Measurements from ENCODE around the gene TOGARAM1.

GRCh38 chr14:45103806-45104205 is 141.8 kb downstream of the TOGARAM1 start:
- TF ChIP-seq POLR2A (IDR thresholded peaks at IDR 0.05; ENCODE audit: low read depth, low read length) (no peak), CTCF (IDR thresholded peaks at IDR 0.05; ENCODE audit: extremely low read depth in 1 of 2, insufficient read depth in 1 of 2, low read depth in 1 of 2, low read length in 2 of 2) (no peak), POLR2AphosphoS5 (IDR thresholded peaks at IDR 0.05; ENCODE audit: insufficient read depth, low read depth, low read length) (no peak)

Measured in endothelial cell of umbilical vein (primary cell).